GM12892 (cell line): ENCODE data around the gene OCEL1.

Source experiments
- POLR2A ChIP-seq: IDR thresholded peaks from 2 replicates; pipeline ENCODE4 v1.6.1; 2011; ENCODE audit warnings: low read depth, low read length, control low read depth
- POLR2AphosphoS5 ChIP-seq: IDR thresholded peaks from 2 replicates; pipeline ENCODE4 v1.6.1; 2011; ENCODE audit warnings: low read depth, low read length, control low read depth
- TAF1 ChIP-seq: IDR thresholded peaks from 2 replicates; pipeline ENCODE4 v1.6.1; 2011; ENCODE audit warnings: low read depth, mild to moderate bottlenecking, control low read depth, low read length, borderline replicate concordance

DNA sequence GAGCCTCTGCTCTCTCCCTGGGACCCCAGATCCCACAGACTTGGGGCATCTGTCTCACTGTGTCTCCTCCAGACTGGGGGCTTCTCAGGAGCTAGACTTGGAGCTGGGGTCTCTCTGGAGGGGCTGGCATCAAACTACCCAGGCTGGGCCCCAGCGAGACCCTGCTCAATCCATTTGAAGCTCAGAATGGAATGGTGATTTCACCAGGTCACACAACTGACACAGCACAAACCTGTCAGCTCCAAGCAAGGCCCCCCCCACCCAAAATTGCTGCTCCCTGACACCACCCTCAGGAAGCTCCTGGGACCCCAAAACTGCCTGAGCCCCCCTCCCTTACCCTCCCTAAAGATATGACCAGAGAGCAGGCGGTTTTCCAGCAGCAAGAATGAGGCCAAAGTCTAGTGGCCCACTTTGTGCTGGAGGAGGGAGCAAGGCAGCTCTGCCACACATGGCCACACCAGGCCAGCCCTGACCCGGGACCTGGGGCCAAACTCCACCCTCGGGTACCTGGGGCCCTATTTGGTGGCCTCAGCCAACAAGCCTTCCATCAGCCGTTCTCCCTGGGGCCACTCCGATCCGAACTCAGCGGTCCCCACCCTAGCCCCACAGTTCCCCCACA is 17.3 kb downstream of the OCEL1 start:
- no peak for TF ChIP-seq POLR2A
- TF ChIP-seq POLR2AphosphoS5 = no peak
- no peak for TF ChIP-seq TAF1
